OCI-LY1 (cell line): Measurements from ENCODE around the gene LRRC32.
A peak's percentile ranks its signal among the peaks of the same experiment; 100 is the strongest.

ENCODE experiments used
- H2AFZ ChIP-seq: fragments of 200-600 bp; sonication (generic), shearing (Covaris generic); 2 replicates; pipeline ENCODE4 v1.6.0; 2014; ENCODE audit warnings: antibody characterized with exemption, mild to moderate bottlenecking, low read length
- H3F3A ChIP-seq: fragments of 200-600 bp; sonication (generic), shearing (Covaris generic); 2 replicates; pipeline ENCODE4 v1.6.0; 2014; ENCODE audit warnings: mild to moderate bottlenecking, antibody characterized with exemption, low read length, moderate library complexity; ENCODE audit not compliant: insufficient read depth
- H3K27ac ChIP-seq: fragments of 200-600 bp; sonication (generic); 2 replicates; pipeline ENCODE4 v1.5.1; 2014; ENCODE audit warnings: low read length, mixed run types, mild to moderate bottlenecking, low read depth; ENCODE audit not compliant: poor library complexity, severe bottlenecking
- H3K27me3 ChIP-seq: fragments of 200-600 bp; sonication (generic); 2 replicates; pipeline ENCODE4 v1.6.0; 2014; ENCODE audit warnings: antibody characterized with exemption, mild to moderate bottlenecking, low read length, moderate library complexity; ENCODE audit not compliant: insufficient read depth
- H3K36me3 ChIP-seq: fragments of 200-600 bp; sonication (generic); 2 replicates; pipeline ENCODE4 v1.6.1; 2014; ENCODE audit warnings: mild to moderate bottlenecking, antibody characterized with exemption, low read length, moderate library complexity, mixed read lengths; ENCODE audit not compliant: insufficient read depth
- H3K4me1 ChIP-seq: fragments of 200-600 bp; sonication (generic); 2 replicates; pipeline ENCODE4 v1.5.1; 2014; ENCODE audit warnings: mild to moderate bottlenecking, low read length, moderate library complexity; ENCODE audit not compliant: insufficient read depth, severe bottlenecking
- H3K4me2 ChIP-seq: fragments of 200-600 bp; sonication (generic), shearing (Covaris generic); 2 replicates; pipeline ENCODE4 v1.6.1; 2014; ENCODE audit warnings: low read length
- H3K4me3 ChIP-seq: fragments of 200-600 bp; sonication (generic); 2 replicates; pipeline ENCODE4 v1.5.1; 2014; ENCODE audit warnings: low read length, low read depth, mild to moderate bottlenecking, mixed read lengths; ENCODE audit not compliant: poor library complexity, severe bottlenecking
- H3K79me2 ChIP-seq: fragments of 200-600 bp; shearing (Covaris generic); 2 replicates; pipeline ENCODE4 v1.6.1; 2016; ENCODE audit warnings: mixed run types, low read length, mixed read lengths; ENCODE audit not compliant: insufficient read depth
- H3K9ac ChIP-seq: fragments of 200-600 bp; sonication (generic), shearing (Covaris generic); 2 replicates; pipeline ENCODE4 v1.6.1; 2014; ENCODE audit warnings: mild to moderate bottlenecking, low read length, mixed read lengths
- H3K9me2 ChIP-seq: fragments of 200-600 bp; sonication (generic), shearing (Covaris generic); 2 replicates; pipeline ENCODE4 v1.6.1; 2014; ENCODE audit warnings: low read depth, mild to moderate bottlenecking, low read length, mixed read lengths
- H3K9me3 ChIP-seq: fragments of 200-600 bp; shearing (Covaris generic); 2 replicates; pipeline ENCODE4 v1.6.1; 2014; ENCODE audit warnings: low read length, mixed read lengths
- H4K20me1 ChIP-seq: fragments of 200-600 bp; sonication (generic), shearing (Covaris generic); 2 replicates; pipeline ENCODE4 v1.6.0; 2016; ENCODE audit warnings: mild to moderate bottlenecking, low read length; ENCODE audit not compliant: insufficient read depth
- CTCF ChIP-seq: fragments of 200-600 bp; sonication (generic), shearing (Covaris generic); IDR thresholded peaks from 2 replicates; pipeline ENCODE4 v1.5.1; 2017; ENCODE audit warnings: mild to moderate bottlenecking, antibody characterized with exemption, low read length, moderate library complexity, mixed read lengths
- EZH2 ChIP-seq: fragments of 200-600 bp; sonication (generic), shearing (Covaris generic); IDR thresholded peaks from 2 replicates; pipeline ENCODE4 v1.8.0; 2017; ENCODE audit warnings: borderline replicate concordance, mixed run types, mild to moderate bottlenecking, antibody characterized with exemption, low read length, moderate library complexity, mixed read lengths

The LRRC32 gene

DNA sequence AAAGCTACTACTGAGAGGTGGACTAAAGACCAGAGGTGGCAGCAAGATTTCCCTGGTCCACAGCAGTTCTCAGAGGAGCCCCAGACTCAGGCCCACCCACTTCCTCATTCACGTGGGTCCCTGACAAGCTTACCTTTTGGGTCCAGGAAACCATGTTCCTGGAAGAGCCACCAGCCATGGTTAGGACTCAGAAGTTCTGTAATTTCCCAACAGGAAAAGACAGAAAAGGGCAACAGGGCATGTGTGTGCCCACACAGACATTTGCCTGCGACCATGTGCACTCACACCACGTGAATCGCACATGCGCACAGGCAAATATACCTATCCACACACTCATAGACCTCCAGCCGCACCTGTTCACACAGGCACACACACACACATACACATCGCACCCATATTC lies 42.9 kb downstream of the LRRC32 start:
- peaks cover 38% of the 10 kb centered on the region for H3K4me1 ChIP-seq
- H3F3A ChIP-seq, result no peaks in the 10 kb centered on the region
- peak overlapping the region; percentile 36; the same call in 1 of the 2 replicates for H3K4me2 ChIP-seq
- no peaks in the 10 kb centered on the region for H4K20me1 ChIP-seq
- H3K9ac ChIP-seq, result no peak overlapping the region
- H3K27me3 ChIP-seq, result peaks cover 10% of the 10 kb centered on the region; the same call in 1 of the 2 replicates
- H3K36me3 ChIP-seq, result no peaks in the 10 kb centered on the region
- H3K9me3 ChIP-seq, result peaks cover 3% of the 10 kb centered on the region; the same call in 1 of the 2 replicates
- H3K79me2 ChIP-seq, result no peaks in the 10 kb centered on the region
- H3K27ac ChIP-seq, result peak overlapping the region; percentile 26
- no peaks in the 10 kb centered on the region for H3K9me2 ChIP-seq
- no peak overlapping the region for H3K4me3 ChIP-seq
- no peak for TF ChIP-seq CTCF
- no peak overlapping the region for H2AFZ ChIP-seq

DNA sequence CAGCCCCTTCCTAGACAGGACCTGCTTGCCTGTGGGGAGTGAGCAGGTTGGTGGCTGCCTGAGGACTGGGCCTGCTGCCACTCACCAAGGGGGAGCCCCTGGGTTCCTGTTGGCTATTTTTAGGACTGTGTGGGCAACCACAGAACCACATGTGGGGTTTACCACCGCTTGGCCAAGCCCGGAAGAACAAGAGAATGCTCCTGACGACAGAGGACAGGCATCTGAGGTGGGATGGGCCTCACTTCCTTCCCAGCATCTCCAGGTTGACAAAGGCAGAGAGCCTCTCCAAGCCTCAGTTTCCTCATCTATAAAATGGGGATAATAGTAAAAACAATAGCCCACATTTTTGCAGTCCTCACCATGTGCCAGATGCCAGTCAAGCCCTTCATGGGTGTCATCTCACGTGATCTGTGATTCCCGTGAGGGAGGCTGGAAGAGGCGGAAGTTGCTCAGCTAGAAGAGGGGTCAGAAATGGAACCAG lies 43.6 kb downstream of the LRRC32 start:
- Histone ChIP-seq H3K9me2 (no peaks in the 10 kb centered on the region), H3K9ac (no peak overlapping the region), H3K4me2 (peak overlapping the region; percentile 36; the same call in 1 of the 2 replicates), H3K79me2 (no peaks in the 10 kb centered on the region), H3K4me3 (no peak overlapping the region), H3F3A (no peaks in the 10 kb centered on the region), H3K27ac (peak overlapping the region; percentile 26), H2AFZ (no peak overlapping the region), H4K20me1 (no peaks in the 10 kb centered on the region), H3K36me3 (no peaks in the 10 kb centered on the region), H3K9me3 (peaks cover 3% of the 10 kb centered on the region; the same call in 1 of the 2 replicates), H3K27me3 (peaks cover 10% of the 10 kb centered on the region; the same call in 1 of the 2 replicates), H3K4me1 (peaks cover 38% of the 10 kb centered on the region)
- TF ChIP-seq CTCF, result no peak
- TF ChIP-seq EZH2, result no peak

DNA sequence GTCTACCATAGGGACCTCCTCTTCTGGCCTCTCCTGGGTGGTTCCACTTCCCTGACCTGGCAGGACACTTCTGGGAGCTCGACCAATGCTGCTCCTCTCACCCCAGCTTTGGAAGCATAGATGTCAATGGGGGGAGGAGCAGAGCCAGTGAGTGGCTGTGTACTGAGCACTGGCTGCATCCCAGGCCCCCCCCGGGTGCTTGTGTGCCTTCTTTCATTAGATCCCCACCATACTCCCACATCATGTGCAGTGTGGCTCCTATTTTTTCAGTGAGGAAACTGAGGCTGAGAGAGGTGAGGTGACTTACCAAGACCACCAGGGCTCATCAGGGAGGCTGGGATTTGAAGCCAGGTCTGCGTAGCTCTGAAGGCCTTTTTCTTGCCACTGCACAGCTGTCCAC lies 44.3 kb downstream of the LRRC32 start:
- H2AFZ ChIP-seq, result no peak overlapping the region
- H3K4me1 ChIP-seq, result peaks cover 38% of the 10 kb centered on the region
- H3K36me3 ChIP-seq, result no peaks in the 10 kb centered on the region
- H3K4me3 ChIP-seq, result no peak overlapping the region
- no peak overlapping the region for H3K9ac ChIP-seq
- H3K27me3 ChIP-seq, result peaks cover 10% of the 10 kb centered on the region; the same call in 1 of the 2 replicates
- H3K9me2 ChIP-seq, result no peaks in the 10 kb centered on the region
- H4K20me1 ChIP-seq, result no peaks in the 10 kb centered on the region
- H3K4me2 ChIP-seq, result no peak overlapping the region
- no peak for TF ChIP-seq CTCF
- no peak for TF ChIP-seq EZH2
- H3K27ac ChIP-seq, result no peak overlapping the region
- no peaks in the 10 kb centered on the region for H3K79me2 ChIP-seq
- H3F3A ChIP-seq, result no peaks in the 10 kb centered on the region
- peaks cover 3% of the 10 kb centered on the region; the same call in 1 of the 2 replicates for H3K9me3 ChIP-seq
